ENCODE measurements around the gene ESRP2.

GRCh38 chr16:68246121-68246520 is 10.2 kb upstream of the ESRP2 start:
- TF ChIP-seq CTCF (conservative IDR thresholded peaks at IDR 0.05) (no peak), ZFX (IDR thresholded peaks at IDR 0.05) (no peak)
